ENCODE data around the gene SLC25A25.
"Not testable (repeated sequence)": the region's sequence is repeated elsewhere in the genome, so short reads cannot be mapped to it uniquely, and the experiment has no call there.

SLC25A25 gene

DNA sequence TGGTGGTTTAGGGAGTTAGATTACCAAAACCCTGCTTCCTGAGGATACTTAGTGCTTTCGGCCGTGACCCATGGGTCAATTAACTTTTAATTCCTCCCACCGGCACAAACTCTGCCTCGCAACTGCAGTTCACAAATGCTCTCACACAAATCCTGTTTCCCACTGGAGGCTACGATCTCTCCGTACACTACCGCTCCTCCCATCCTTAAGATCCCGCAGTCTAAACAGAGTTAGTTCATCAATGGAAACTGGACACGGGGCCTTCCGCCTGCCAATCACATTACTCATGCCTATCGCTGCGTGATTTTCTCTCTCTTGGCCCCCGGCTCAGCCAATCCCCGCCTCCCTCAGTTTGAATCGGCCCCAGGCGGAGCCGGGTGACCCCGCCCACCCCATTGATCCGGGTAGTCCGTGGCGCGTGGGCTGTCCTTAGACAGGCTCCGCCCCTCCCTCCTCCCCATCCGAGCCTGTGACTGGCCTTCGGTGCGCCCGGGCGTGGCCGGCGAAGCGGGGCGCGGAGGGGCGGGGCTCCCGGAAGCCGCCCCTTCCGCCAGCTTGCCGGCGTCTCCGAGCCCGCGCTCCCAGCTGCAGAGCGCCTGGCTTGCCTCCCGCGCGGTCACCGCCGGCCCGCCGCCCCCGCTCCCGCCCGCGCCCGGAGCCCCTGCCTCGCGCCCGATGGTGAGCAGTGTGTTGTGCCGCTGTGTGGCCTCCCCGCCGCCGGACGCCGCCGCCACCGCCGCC is at the start of gene SLC25A25:
TSS of gene SLC25A25 (plus strand) at position 588 of the 741 bp plus-strand sequence. CDS start at position 676, 88 bp downstream.
- peak; percentile 99 for DNase-seq

DNA sequence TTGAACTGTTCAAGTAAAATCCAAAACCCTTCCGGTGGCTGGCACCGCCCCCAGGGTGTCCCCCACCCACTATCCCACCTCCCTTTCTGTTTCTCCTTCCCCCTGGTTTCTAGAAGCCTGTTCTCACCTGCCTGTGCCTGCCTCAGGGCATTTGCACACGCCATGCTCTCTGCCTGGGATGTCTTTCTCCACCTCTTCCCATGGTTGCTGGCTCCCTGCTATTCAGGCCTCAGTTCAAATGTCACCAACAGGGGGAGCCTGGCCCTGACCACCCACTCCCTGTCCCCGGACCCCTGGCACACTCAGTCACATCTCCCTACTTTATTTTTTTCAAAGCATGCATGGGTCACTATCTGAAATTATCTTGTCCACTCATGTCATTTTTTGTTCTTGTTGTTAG is 47.3 kb upstream of the SLC25A25 start:
- no peak for DNase-seq

DNA sequence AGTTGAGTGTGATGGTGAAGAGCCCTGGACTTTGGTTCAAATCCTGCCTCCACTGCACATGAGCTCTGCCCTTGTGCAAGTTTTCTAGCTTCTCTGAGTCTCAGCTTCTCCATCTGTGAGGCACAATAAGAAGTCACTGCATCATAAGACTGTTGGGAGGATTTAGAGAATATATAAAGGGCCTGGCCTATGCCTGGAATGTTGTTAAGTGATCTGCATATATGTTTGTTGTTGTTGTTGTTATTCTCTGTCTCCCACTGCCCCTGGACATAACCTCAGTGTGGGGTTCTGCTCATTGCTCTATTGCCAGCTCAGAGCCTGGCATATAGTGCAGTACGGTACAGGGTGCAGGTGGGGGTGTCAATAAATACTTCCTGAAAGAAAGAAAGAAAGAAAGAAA is 46.9 kb upstream of the SLC25A25 start:
- no peak for DNase-seq

DNA sequence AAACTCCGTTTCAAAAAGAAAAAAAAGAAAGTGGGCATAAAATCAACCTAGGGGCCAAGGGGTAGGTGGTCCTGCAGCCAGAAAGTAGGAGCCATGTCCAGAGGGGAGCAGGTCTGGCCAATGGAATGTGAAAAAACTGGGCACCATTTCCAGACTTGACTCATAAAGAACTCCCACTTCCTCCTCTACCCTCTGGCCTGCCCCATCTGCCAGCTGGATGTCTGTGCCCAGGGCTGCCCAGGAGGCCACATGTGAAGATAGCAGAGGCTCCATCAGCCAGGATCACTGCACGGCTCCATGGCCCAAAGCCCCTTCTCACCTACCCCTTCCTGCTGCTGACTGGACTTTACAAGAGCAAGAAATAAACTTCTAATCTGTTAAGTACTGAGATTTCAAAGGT is 45.1 kb upstream of the SLC25A25 start:
- DNase-seq: no peak

DNA sequence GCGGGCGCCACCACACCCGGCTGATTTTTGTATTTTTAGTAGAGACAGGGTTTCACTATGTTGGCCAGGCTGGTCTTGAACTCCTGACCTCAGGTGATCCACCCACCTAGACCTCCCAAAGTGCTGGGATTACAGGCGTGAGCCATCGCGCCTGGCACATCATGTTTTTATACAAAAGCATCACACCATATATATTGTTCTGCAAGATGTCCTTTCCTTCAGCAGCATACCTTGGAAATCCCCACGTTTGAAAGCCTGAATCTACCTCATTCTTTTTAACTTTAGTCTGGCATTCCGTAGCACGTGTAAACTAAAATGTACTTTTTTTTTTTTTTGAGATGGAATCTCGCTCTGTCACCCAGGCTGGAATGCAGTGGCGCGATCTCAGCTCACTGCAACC is 44.4 kb upstream of the SLC25A25 start:
- DNase-seq: not testable (repeated sequence)

DNA sequence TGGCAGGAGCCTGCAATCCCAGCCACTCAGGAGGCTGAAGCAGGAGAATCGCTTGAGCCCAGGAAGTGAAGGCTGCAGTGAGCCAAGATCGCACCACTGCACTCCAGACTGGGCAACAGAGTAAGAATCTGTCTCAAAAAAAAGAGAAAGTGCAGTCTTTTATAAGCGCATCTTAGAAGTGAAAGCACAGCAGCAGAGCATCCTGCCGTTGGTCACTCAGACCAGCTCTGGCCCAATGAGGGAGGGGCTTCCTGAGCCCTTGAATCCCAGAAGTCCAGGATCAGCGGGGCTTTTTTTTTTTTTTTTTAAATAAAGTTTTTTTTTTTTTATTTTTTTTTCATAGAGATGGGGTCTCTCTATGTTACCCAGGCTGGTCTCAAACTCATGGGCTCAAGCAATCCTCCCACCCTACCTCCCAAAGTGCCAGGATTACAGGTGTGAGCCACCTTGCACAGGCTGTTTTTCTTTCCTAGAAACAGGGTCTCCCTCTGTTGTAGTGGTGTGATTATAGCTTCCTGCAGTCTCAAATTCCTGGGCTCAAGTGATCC is 43.2 kb upstream of the SLC25A25 start:
- DNase-seq: no peak

DNA sequence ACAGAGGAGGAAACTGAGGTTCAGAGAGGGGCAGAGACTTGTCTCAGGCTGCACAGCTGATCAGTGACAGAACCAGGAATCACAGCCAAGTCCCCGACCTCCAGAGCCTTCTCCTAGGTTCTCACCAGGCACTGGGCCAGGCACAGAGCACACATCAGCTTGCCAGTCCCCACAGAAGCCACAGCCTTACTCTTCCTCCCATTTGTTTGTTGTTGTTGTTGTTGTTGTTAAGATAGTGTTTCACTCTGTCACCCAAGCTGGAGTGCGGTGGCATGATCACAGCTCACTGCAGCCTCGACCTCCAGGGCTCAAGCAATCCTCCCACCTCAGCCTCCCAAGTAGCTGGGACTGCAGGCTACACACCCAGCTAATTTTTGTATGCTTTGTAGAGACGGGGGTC is 42.3 kb upstream of the SLC25A25 start:
- DNase-seq: no peak

DNA sequence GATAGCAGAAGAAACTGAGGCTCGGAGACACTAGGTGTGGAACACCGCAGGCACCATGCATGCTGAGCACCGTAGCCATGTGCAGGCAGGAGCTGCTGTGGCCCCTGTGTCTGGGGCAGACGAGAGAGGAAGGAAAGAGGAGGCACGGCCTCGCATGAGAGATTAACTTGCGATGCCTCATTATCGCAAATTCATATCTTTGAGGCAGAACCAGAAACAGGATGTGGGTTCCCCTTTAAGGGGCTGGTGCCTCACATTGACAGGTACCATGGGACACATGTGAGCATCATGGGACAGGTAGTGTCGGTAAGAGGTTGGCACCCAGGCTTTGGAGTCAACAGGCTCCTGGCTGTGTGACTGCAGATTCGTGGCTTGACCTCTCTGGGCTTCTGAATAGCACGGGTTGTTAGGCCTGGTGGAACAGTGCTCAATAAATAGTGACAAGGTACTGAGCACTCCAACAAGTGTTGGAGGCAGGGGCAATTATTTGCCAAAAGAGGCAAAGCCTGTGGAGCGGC is 41.7 kb upstream of the SLC25A25 start:
- peak; percentile 16 for DNase-seq

DNA sequence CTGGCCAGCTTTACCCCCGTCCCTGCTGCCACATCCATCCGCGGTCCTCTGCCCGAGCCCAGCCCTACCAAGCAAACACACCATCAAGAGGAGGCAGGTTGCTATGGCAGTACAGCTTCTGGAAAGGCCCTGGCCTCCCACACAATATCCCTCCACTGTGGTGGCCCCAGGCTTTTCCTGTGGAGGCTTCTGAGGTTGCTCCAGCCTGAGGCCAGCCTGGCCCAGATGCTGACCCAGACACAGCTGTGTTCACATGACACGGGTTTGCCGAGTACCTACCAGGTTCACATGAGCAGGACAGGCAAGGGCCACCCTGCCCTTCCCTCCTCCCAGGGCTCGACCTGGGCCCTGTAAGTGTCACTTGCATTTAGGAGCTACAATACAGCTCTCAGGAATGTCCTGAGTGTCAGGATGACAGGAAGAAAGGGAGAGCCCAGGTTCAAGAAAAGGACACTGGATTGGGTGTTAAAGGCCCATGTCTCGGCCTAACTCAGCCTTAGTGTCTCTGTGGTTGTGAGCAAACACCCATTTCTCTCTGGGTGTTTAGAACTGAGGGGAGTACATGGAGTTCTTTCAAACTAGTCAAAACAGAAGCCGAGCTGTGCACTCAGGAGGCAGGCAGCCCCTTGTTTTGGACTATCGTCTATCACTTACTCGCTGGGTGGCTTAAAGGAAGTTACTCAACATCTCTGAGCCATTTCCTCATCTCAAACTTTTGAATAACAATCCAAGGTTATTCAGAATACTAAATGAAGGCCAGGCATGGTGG is 41.1 kb upstream of the SLC25A25 start:
- DNase-seq: no peak

DNA sequence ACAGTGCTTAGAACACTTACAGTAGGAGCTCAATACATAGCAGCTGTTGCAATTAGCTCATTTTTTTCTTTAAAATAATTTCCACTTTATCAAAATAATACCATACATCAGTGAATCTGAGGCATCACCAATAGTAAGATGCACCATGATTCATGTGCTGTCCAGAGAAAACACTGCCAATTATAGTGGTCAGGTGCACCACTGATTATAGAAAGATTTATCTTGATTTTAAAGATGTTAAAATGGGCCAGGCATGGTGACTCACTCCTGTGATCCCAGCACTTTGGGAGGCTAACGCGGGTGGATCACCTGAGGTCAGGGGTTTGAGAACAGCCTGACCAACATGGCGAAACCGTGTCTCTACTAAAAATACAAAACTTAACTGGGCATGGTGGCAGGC is 40.3 kb upstream of the SLC25A25 start:
- DNase-seq: no peak

DNA sequence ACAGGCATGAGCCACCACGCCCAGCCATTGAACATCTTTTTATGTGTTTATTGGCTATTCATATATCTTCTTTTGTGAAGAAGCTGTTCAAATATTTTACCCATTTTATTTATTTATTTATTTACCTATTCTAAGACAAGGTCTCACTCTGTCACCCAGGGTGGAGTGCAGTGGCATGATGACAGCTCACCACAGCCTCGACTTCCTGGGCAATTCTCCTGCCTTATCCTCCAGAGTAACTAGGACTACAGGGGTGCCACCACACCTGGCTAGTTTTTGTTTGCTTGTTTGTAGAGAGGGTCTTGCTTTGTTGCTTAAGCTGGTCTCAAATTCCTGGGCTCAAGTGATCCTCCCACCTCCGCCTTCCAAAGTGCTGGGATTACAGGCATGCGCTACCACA is 34.4 kb upstream of the SLC25A25 start:
- DNase-seq: no peak

DNA sequence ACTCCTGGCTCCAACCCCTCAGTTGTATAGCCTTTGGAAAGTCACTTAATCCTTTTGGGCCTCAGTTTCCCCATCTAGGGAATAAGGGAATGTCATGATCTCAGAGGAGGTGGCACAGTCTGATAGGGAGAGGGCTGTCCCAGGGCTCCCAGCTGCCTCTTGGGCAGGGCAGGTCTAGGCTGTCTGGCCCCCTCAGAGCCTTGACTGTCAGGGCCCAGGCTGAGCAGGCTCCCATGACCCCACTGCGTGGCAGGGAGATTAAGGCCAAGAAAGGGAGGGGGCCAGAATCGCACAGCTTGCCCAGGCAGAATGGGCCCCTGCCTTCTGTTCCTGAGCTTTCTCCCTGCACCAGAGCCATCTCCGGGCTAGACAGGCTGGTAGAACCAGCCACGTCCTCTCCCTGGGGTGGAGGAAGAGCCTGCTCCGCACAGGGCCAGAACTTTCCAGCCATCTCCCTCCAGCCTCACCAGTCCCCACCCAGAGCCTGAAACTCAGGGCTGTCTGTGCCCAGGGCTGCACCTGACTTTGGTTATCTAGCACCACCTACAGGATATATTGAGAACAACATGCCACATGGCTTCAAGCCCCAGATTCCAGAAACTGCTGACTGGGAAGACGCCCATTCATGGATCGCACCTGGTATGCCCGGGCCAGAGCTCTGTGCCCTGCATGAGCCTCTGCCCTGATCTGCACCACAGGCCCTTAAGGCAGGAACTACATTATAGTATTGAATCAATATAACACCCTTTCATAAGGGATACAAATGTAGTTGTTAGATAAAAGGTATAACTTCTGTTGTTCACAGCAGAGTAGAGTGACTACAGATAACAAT is 33.0 kb upstream of the SLC25A25 start:
- peak; percentile 71 for DNase-seq

DNA sequence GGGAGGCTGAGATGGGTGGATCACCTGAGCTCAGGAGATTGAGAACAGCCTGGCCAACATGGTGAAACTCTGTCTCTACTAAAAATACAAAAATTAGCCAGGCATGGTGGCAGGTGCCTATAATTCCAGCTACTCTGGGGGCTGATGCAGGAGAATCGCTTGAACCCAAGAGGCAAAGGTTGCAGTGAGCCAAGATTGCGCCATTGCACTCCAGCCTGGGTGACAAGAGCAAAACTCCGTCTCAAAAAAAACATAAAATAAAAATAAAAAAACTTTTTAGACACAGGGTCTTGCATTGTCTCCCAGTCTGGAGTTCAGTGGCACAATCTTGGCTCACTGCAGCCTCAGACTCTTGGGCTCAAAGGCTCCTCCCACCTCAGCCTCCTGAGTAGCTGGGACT is 31.5 kb upstream of the SLC25A25 start:
- not testable (repeated sequence) for DNase-seq

DNA sequence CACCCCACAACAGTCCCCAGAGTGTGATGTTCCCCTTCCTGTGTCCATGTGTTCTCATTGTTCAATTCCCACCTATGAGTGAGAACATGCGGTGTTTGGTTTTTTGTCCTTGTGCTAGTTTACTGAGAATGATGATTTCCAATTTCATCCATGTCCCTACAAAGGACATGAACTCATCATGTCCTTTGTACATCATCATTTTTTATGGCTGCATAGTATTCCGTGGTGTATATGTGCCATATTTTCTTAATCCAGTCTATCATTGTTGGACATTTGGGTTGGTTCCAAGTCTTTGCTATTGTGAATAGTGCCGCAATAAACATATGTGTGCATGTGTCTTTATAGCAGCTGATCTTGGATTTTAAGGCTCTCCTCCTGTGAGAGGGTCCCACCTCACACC is 27.2 kb upstream of the SLC25A25 start:
- not testable (repeated sequence) for DNase-seq

DNA sequence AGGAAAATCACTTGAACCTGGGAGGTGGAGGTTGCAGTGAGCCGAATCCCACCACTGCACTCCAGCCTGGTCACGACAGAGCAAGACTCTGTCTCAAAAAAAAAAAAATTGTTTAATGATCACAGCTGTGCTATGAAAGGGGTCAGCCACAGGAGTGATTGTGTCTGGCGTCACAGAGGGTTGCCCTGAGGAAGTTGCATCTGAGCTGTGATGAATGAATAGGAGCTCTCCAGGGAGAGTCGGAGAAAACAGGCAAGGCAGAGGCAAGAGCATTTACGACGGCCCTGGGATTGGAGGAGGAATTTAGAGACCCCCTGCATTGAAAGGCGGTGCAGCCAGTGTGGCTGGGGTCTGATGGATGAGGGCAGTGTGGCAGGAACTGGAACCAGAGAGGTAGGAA is 26.0 kb upstream of the SLC25A25 start:
- DNase-seq: no peak

DNA sequence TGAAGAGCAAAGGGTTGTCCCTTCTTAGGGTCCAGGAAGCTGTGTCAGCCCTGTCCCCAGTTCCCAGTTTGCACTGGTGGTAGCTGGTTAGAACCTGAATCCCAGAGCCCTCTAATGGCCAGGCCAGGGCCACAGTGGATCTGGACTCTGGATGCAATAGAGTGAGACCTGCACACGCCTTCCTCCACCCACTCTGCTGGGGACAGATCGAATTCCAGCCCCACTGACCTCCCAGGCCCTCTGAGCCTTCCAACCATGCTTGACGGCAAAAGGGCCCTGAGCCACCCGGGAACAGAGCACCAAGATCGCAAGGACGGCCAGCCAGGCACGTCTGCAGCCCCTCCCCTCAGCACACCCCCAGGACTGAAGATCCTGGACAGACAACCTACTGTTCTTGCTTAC is 24.6 kb upstream of the SLC25A25 start:
- DNase-seq: no peak

DNA sequence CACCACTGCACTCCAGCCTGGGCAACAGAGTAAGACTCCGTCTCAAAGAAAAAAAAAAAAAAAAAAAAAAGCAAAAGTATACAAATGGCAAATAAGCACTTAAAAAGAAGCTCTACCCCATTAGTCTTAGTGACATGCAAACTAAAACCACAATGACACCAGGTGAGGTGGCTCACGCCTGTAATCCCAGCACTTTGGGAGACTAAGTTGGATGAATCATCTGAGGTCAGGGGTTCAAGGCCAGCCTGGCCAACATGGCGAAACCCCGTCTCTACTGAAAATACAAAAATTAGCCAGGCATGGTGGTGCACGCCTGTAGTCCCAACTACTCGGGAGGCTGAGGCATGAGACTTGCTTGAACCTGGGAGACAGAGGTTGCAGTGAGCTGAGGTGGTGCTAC is 22.6 kb upstream of the SLC25A25 start:
- DNase-seq: not testable (repeated sequence)

DNA sequence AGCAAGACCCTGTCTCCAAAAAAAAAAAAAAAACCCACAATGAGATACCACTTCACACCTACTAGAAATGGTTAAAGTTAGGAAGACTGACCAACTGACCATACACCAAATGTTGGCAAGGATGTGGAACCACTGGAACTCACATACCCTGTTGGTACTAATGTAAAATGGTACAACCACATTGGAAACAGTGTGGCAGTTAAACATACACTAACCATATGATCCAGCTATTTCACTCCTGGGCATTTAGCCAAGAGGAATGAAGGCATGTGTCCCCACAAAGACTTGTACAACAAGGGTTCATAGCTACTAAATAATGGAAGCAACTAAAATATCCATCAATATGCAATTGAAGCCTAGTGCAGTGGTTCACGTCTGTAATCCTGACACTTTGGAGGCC is 22.2 kb upstream of the SLC25A25 start:
- no peak for DNase-seq

DNA sequence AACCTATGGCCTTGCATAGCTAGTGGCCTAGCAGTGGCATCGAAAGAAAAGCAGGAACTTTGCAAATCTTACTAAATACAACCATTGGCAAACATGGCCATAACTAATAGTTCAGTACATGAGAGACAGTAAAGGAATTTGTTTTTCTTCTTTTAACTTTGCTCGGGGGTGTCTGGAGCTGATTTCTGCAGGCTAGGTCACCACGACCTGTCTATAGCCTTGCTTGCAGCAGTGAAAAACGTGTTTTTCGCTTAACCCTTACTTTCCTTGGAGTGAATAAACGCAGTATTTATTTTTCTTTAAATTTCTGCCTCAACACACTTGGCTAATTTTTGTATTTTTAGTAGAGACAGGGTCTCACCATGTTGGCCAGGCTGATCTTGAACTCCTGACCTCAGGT is 20.8 kb upstream of the SLC25A25 start:
- DNase-seq: no peak

DNA sequence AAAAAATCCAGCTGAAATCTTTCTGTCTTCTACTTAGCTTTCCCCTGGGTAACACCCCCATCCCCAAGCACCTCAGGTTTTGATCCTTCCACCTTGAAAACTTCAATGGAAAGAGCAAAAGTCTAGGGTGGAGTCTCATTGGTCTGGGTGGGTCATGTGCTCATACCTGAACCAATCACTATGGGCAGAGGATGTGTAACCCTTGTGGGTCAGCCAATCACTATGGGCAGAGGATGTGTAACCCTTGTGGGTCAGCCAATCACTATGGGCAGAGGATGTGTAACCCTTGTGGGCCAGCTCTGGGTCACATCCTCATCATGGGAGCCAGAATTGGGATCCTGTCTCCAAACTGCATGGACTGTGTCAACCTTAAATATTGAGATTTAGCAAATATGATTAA is 19.4 kb upstream of the SLC25A25 start:
- DNase-seq: no peak

DNA sequence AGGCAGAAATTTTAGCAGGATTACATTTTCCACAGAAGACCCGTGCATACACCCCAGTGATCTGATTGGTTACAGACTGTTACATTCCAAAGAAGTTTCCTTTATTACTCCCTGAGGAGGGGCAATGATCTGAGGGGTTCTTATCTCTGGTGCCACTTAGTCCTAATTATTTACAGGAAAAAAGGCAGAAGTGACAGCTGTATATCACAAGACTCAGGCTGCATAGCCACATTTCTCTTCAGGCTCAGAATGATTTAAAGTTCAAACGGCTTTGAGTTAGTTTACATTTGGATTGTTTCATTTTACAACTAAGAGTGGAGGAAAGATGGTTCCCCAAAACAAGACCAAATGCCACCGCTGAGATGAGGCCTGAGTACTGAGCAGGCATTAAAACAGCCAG is 18.2 kb upstream of the SLC25A25 start:
- no peak for DNase-seq

DNA sequence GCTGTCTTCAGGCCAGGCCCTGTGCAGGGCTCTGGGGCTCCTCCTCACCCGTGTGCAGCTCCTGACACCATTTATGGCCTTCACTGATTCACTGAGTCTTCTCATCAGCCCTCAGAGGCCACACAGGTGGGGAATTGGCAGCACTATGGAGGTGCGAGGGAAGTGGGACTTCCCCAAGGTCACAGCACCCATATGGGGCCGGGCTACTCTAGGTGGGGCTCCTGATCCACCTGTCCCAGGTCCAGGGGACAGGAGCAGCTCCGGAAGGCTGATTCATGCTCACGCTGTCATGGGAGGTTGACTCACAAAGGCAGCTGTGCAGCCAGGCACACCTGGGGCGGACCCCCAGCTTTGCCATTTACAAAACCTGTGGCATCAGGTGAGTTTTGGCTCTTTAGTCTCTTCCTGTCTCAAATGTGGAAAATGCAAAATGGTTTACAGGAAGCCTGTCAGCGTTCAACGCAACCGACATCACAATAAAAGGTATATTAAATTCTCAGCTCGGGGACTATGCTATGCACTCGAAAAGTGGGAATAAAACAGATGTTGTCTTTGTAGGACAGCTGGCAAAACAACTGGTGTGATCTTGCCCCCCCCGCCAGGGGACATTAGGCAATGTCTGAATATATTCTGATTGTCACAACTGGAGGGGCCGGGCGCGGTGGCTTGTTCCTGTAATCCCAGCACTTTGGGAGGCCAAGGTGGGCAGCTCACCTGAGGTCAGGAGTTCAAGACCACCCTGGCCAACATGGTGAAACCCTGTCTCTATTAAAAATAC is 15.9 kb upstream of the SLC25A25 start:
- DNase-seq: no peak

Data from GDM1 (cell line).